CD4-positive, alpha-beta T cell (primary cell): ENCODE measurements around the gene ZFYVE16. TPM values are rescaled to one million over a fixed set of nuclear protein-coding genes. Genes with fewer than 3 reads are reported as not detected.

ENCODE experiments used
- ATAC-seq: fragments of 200-7000 bp; cut with Tn5 transposase; one replicate; pipeline ENCODE4 v1.10.0; 2022; ENCODE audit warnings: mild to moderate bottlenecking; ENCODE audit not compliant: poor library complexity
- CTCF ChIA-PET: fragments of 350-600 bp; sonication (Branson Sonifier 250); formaldehyde crosslinking; loops from one replicate; lab custom pipeline; 2021; ENCODE audit warnings: antibody characterized with exemption, inconsistent platforms; lab: Charles Lee
- POLR2A ChIA-PET: fragments of 350-600 bp; sonication (Branson Sonifier 250); formaldehyde crosslinking; loops from one replicate; lab custom pipeline; 2021; ENCODE audit warnings: antibody characterized with exemption, inconsistent platforms; lab: Charles Lee
- DNase-seq, 14 experiments: peaks; one replicate each; pipeline ENCODE4 v3.0.0-alpha.2; 2013 to 2020; ENCODE audit warnings: mixed read lengths in 2 of 14
- H3K27ac ChIP-seq, 2 donors: one replicate each; pipeline versions ENCODE4 v1.5.1 to v1.7.0; 2013; ENCODE audit warnings: low read length in 2 of 2, low read depth in 1 of 2, mild to moderate bottlenecking in 1 of 2
- H3K27me3 ChIP-seq, 2 experiments: 1 replicate in 1 of 2; 2 replicates in 1 of 2; pipeline versions ENCODE4 v1.6.1 to v1.7.0; 2013; ENCODE audit warnings: low read length in 2 of 2, control low read depth in 1 of 2, mild to moderate bottlenecking in 1 of 2, moderate library complexity in 1 of 2; ENCODE audit not compliant: insufficient read depth in 2 of 2, control insufficient read depth in 1 of 2
- H3K36me3 ChIP-seq: one replicate; pipeline ENCODE4 v1.6.1; 2013; ENCODE audit warnings: low read length, control low read depth; ENCODE audit not compliant: insufficient read depth
- H3K4me1 ChIP-seq: one replicate; pipeline ENCODE4 v1.6.1; 2013; ENCODE audit warnings: low read length, control low read depth; ENCODE audit not compliant: insufficient read depth
- H3K4me3 ChIP-seq: one replicate; pipeline ENCODE4 v1.5.1; 2013; ENCODE audit warnings: mild to moderate bottlenecking, low read length, moderate library complexity
- H3K9me3 ChIP-seq, 2 experiments: 1 replicate in 1 of 2; 2 replicates in 1 of 2; pipeline versions ENCODE4 v1.6.1 to v1.7.0; 2013; ENCODE audit warnings: low read length in 2 of 2, mild to moderate bottlenecking in 2 of 2, control low read depth in 1 of 2, moderate library complexity in 1 of 2; ENCODE audit not compliant: control insufficient read depth in 1 of 2, insufficient read depth in 1 of 2
- H3K27ac Mint-ChIP-seq: one replicate; pipeline ENCODE4 v1.8.0; 2020; ENCODE audit warnings: mixed read lengths
- H3K27me3 Mint-ChIP-seq: one replicate; pipeline ENCODE4 v1.8.0; 2021; ENCODE audit warnings: mixed read lengths
- H3K36me3 Mint-ChIP-seq: one replicate; pipeline ENCODE4 v1.8.0; 2021; ENCODE audit warnings: low read depth, mixed read lengths
- H3K4me1 Mint-ChIP-seq: one replicate; pipeline ENCODE4 v1.8.0; 2021; ENCODE audit warnings: low read depth, mixed read lengths
- H3K4me3 Mint-ChIP-seq: one replicate; pipeline ENCODE4 v1.8.0; 2020; ENCODE audit warnings: mild to moderate bottlenecking, mixed read lengths
- H3K9me3 Mint-ChIP-seq: one replicate; pipeline ENCODE4 v1.8.0; 2020; ENCODE audit warnings: mixed read lengths
- intact Hi-C, 2 experiments: fragments of 100-400 bp; cut with DNase I in 1 of 2; cut with micrococcal nuclease in 1 of 2; formaldehyde crosslinking; loops; one replicate each; pipeline versions ENCODE4 v1.15.1 to v1.9.0; 2023 to 2025; cut with DNase I, micrococcal nuclease
- total RNA-seq, 174 experiments: library from RNA in 2 of 174; stranded (reverse) in 2 of 174; gene quantifications; one replicate each; pipeline ENCODE4 v1.2.3 and lab custom pipeline; 2021 to 2026
- TF ChIP-seq, protein P1 (sequence below): fragments of 200-600 bp; IDR thresholded peaks from one replicate; pipeline ENCODE4 v1.8.0; 2022; ENCODE audit warnings: antibody characterized with exemption, mild to moderate bottlenecking

ZFYVE16 gene
- total RNA-seq, 2 experiments from 2014 or later: 7.5 to 7.9 TPM

DNA sequence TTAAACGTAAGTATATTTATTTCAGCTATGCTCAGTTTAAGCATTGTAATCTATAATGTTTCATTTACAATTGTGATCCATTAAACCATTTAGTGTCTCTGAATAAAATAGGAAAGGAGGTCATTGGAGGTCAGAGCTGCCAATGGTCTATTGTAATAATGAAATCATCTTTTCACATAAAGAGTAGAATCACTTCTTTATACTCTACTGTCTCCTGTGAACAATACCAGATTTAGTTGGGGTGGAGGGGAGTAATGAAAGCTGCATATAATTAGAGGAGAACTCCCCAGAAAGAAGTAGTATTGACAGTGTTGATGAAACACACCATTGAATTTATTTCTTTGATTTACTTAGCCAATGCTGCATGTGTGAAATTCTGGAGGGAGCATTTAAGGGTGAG lies 35.1 kb upstream of the ZFYVE16 start:
- DNase-seq: no peak
- H3K4me3 Mint-ChIP-seq: no peak overlapping the region
- Histone ChIP-seq H3K27me3 (no peaks in the 10 kb centered on the region), H3K36me3 (no peaks in the 10 kb centered on the region), H3K4me1 (no peaks in the 10 kb centered on the region), H3K27ac (no peak overlapping the region), H3K9me3 (peaks cover 0 to 4% of the 10 kb centered on the region in 2 experiments), H3K4me3 (no peak overlapping the region)
- POLR2A ChIA-PET: no interaction called here
- intact Hi-C loops: no loop called here
- H3K27ac Mint-ChIP-seq: no peak overlapping the region
- H3K9me3 Mint-ChIP-seq: peaks cover 3% of the 10 kb centered on the region
- no peak for ATAC-seq
- TF ChIP-seq, protein P1, sequence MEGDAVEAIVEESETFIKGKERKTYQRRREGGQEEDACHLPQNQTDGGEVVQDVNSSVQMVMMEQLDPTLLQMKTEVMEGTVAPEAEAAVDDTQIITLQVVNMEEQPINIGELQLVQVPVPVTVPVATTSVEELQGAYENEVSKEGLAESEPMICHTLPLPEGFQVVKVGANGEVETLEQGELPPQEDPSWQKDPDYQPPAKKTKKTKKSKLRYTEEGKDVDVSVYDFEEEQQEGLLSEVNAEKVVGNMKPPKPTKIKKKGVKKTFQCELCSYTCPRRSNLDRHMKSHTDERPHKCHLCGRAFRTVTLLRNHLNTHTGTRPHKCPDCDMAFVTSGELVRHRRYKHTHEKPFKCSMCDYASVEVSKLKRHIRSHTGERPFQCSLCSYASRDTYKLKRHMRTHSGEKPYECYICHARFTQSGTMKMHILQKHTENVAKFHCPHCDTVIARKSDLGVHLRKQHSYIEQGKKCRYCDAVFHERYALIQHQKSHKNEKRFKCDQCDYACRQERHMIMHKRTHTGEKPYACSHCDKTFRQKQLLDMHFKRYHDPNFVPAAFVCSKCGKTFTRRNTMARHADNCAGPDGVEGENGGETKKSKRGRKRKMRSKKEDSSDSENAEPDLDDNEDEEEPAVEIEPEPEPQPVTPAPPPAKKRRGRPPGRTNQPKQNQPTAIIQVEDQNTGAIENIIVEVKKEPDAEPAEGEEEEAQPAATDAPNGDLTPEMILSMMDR: no peak
- no peaks in the 10 kb centered on the region for H3K4me1 Mint-ChIP-seq
- H3K27me3 Mint-ChIP-seq: peaks cover 10% of the 10 kb centered on the region
- H3K36me3 Mint-ChIP-seq: no peaks in the 10 kb centered on the region
- CTCF ChIA-PET: no interaction called here

DNA sequence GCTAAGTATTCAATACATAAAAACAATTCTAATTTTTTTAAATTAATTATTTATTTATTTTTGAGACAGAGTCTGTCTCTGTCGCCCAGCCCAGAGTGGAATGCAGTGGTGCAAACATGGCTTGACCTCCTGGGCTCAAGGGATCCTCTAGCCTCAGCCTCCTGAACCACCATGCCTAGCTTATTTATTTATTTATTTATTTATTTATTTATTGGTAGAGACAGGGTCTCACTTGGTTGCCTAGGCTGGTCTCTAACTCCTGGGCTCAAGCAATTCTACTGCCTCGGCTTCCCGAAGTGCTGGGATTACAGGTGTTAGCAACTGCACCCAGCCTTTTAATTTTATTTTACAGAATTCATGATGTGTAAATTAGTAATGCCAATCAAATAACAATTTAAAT lies 33.7 kb upstream of the ZFYVE16 start:
- TF ChIP-seq, protein P1: no peak
- H3K4me1 Mint-ChIP-seq: no peaks in the 10 kb centered on the region
- no peaks in the 10 kb centered on the region for H3K36me3 ChIP-seq
- no peak overlapping the region for H3K27ac Mint-ChIP-seq
- POLR2A ChIA-PET: no interaction called here
- H3K9me3 Mint-ChIP-seq: peaks cover 3% of the 10 kb centered on the region
- CTCF ChIA-PET: no interaction called here
- H3K4me1 ChIP-seq: no peaks in the 10 kb centered on the region
- no peak overlapping the region for H3K4me3 ChIP-seq
- no peak for ATAC-seq
- H3K4me3 Mint-ChIP-seq: no peak overlapping the region
- peaks cover 0 to 4% of the 10 kb centered on the region in 2 experiments for H3K9me3 ChIP-seq
- no peak overlapping the region for H3K27ac ChIP-seq
- no peak for DNase-seq
- peaks cover 10% of the 10 kb centered on the region for H3K27me3 Mint-ChIP-seq
- H3K36me3 Mint-ChIP-seq: no peaks in the 10 kb centered on the region
- H3K27me3 ChIP-seq: no peaks in the 10 kb centered on the region
- intact Hi-C loops: no loop called here

DNA sequence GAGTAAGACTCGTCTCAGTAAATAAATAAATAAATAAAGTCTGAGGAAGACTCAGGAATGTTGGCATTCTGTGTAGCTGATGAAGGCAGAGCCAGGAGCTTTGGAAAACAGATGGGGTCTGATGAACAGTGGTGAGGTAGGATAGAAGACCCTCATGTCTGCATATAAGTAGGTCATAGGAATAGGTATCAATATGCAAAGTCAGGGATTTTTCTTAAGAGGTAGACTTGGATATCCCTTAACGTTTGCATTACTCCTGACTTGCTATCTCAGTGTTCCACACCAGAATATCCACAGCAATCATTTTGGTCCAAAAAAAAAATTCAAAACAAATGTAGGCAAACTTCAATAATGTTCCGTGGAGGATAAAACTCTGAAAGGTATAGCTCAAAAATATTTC lies 31.3 kb upstream of the ZFYVE16 start:
- POLR2A ChIA-PET: no interaction called here
- H3K9me3 ChIP-seq: peaks cover 0 to 4% of the 10 kb centered on the region in 2 experiments
- H3K27me3 Mint-ChIP-seq: peaks cover 5% of the 10 kb centered on the region
- no peak overlapping the region for H3K4me3 Mint-ChIP-seq
- DNase-seq (no peak), ATAC-seq (no peak)
- no peaks in the 10 kb centered on the region for H3K27me3 ChIP-seq
- H3K4me1 Mint-ChIP-seq: no peaks in the 10 kb centered on the region
- CTCF ChIA-PET: no interaction called here
- no peaks in the 10 kb centered on the region for H3K36me3 ChIP-seq
- intact Hi-C loops: no loop called here
- no peaks in the 10 kb centered on the region for H3K4me1 ChIP-seq
- no peaks in the 10 kb centered on the region for H3K36me3 Mint-ChIP-seq
- peaks cover 3% of the 10 kb centered on the region for H3K9me3 Mint-ChIP-seq
- no peak overlapping the region for H3K27ac ChIP-seq
- TF ChIP-seq, protein P1: no peak
- H3K4me3 ChIP-seq: no peak overlapping the region
- no peak overlapping the region for H3K27ac Mint-ChIP-seq
